ENCODE data around the gene ENOX2.
"Not testable (repeated sequence)": the region's sequence is repeated elsewhere in the genome, so short reads cannot be mapped to it uniquely, and the experiment has no call there.

Gene ENOX2

GRCh38 chrX:130718137-130718536, 184.9 kb downstream of the ENOX2 start:
- Histone ChIP-seq H3K4me3 (no peak overlapping the region), H3K27ac (no peak overlapping the region)
- no peak for TF ChIP-seq CTCF (IDR thresholded peaks at IDR 0.05)
- no peak for DNase-seq (ENCODE audit: low spot score)

- no peak for TF ChIP-seq CTCF (IDR thresholded peaks at IDR 0.05)
- no peak for DNase-seq (ENCODE audit: low spot score)
- Histone ChIP-seq H3K27ac (peak overlapping the region in 1 of 2 donors; percentile 29), H3K4me3 (no peak overlapping the region)
These were observed 186.1 kb downstream of the ENOX2 start for GRCh38 chrX:130716781-130717413.

- TF ChIP-seq CTCF (IDR thresholded peaks at IDR 0.05): no peak
- H3K4me3 ChIP-seq: no peak overlapping the region
- no peak for DNase-seq (ENCODE audit: low spot score)
- H3K27ac ChIP-seq: peak overlapping the region in 1 of 2 donors; percentile 29
These were observed 186.7 kb downstream of the ENOX2 start for GRCh38 chrX:130716346-130716745.

GRCh38 chrX:130715299-130715698, 187.7 kb downstream of the ENOX2 start:
- Histone ChIP-seq H3K4me3 (no peak overlapping the region), H3K27ac (peak overlapping the region in 1 of 2 donors; percentile 12)
- no peak for DNase-seq (ENCODE audit: low spot score)
- no peak for TF ChIP-seq CTCF (IDR thresholded peaks at IDR 0.05)

GRCh38 chrX:130714665-130715064, 188.3 kb downstream of the ENOX2 start:
- H3K27ac ChIP-seq: peak overlapping the region in 1 of 2 donors; percentile 12
- DNase-seq (ENCODE audit: low spot score): no peak
- TF ChIP-seq CTCF (IDR thresholded peaks at IDR 0.05): no peak
- no peak overlapping the region for H3K4me3 ChIP-seq

- DNase-seq (ENCODE audit: low spot score): no peak
- Histone ChIP-seq H3K27ac (peak overlapping the region in 1 of 2 donors; percentile 9), H3K4me3 (no peak overlapping the region)
- TF ChIP-seq CTCF (IDR thresholded peaks at IDR 0.05): no peak
These were observed 188.9 kb downstream of the ENOX2 start for GRCh38 chrX:130714135-130714534.

GRCh38 chrX:130709178-130709577, 193.8 kb downstream of the ENOX2 start:
- not testable (repeated sequence) for H3K4me3 ChIP-seq; DNase-seq (ENCODE audit: low spot score); H3K27ac ChIP-seq
